K562 (cell line): Measurements from ENCODE around the gene PFKP. TPM values are rescaled to one million over a fixed set of nuclear protein-coding genes. Genes with fewer than 3 reads are reported as not detected.

Source experiments
- DNMT1 ChIP-seq: fragments of 450-650 bp; IDR thresholded peaks from 2 replicates; pipeline ENCODE4 v1.6.1; 2016; ENCODE audit warnings: antibody characterized with exemption, mild to moderate bottlenecking
- ELF1 ChIP-seq: fragments of 200-800 bp; sonication (Bioruptor generic); IDR thresholded peaks from 2 replicates; pipeline ENCODE4 v1.6.1; 2016; ENCODE audit warnings: missing genetic modification characterization, missing compliant biosample characterization
- FIP1L1 ChIP-seq: fragments of 200-400 bp; formaldehyde crosslinking; IDR thresholded peaks from 2 replicates; pipeline ENCODE4 v1.6.1; 2018; ENCODE audit warnings: mild to moderate bottlenecking, low read depth, low read length; ENCODE audit not compliant: poor library complexity, severe bottlenecking
- KDM4B ChIP-seq, 2 experiments: fragments of 450-650 bp in 1 of 2; sonication (generic) in 1 of 2; IDR thresholded peaks; 2 replicates each; pipeline ENCODE4 v1.6.1; 2016 to 2017; ENCODE audit warnings: borderline replicate concordance in 2 of 2, antibody characterized with exemption in 1 of 2, low read depth in 1 of 2, mild to moderate bottlenecking in 1 of 2
- KDM5B ChIP-seq: fragments of 200-600 bp; sonication (generic); IDR thresholded peaks from 2 replicates; pipeline ENCODE4 v1.6.1; 2012; ENCODE audit warnings: low read depth, mild to moderate bottlenecking, moderate library complexity, low read length, control low read depth, inconsistent platforms; ENCODE audit not compliant: insufficient replicate concordance
- MYC ChIP-seq, 2 experiments: fragments of 250-450 bp in 1 of 2; sonication (Bioruptor Pico) in 1 of 2; IDR thresholded peaks; 2 replicates each; pipeline versions ENCODE4 v1.5.1 to v1.6.1; 2012 to 2021; ENCODE audit warnings: low read depth in 2 of 2, borderline replicate concordance in 1 of 2, improper control_type of control experiment in 1 of 2, low read length in 1 of 2, mild to moderate bottlenecking in 1 of 2, moderate library complexity in 1 of 2
- POLR2G ChIP-seq: fragments of 200-400 bp; formaldehyde crosslinking; IDR thresholded peaks from 2 replicates; pipeline ENCODE4 v1.6.1; 2017; ENCODE audit warnings: low read depth, mild to moderate bottlenecking, antibody characterized with exemption, low read length, moderate library complexity
- RBBP5 ChIP-seq: fragments of 200-600 bp; sonication (generic); IDR thresholded peaks from 2 replicates; pipeline ENCODE4 v1.6.1; 2012; ENCODE audit warnings: borderline replicate concordance, mild to moderate bottlenecking, low read length, control low read depth, inconsistent platforms; ENCODE audit not compliant: insufficient read depth, poor library complexity, severe bottlenecking
- RBM25 ChIP-seq: fragments of 200-400 bp; formaldehyde crosslinking; IDR thresholded peaks from 2 replicates; pipeline ENCODE4 v1.6.1; 2018; ENCODE audit warnings: low read length, low read depth, moderate library complexity; ENCODE audit not compliant: severe bottlenecking
- STAT5A ChIP-seq: IDR thresholded peaks from 2 replicates; pipeline ENCODE4 v1.6.1; 2012; ENCODE audit warnings: low read length, inconsistent platforms, borderline replicate concordance
- ZEB2 ChIP-seq: fragments of 450-650 bp; IDR thresholded peaks from 2 replicates; pipeline ENCODE4 v1.6.1; 2016
- ZNF354B ChIP-seq: fragments of 250-450 bp; sonication (Bioruptor Pico); IDR thresholded peaks from 2 replicates; pipeline ENCODE4 v1.4.0; 2020
- ZNF830 ChIP-seq: fragments of 250-450 bp; sonication (Bioruptor Pico); IDR thresholded peaks from 2 replicates; pipeline ENCODE4 v1.5.0; 2021; ENCODE audit warnings: mild to moderate bottlenecking
- polyA plus RNA-seq, 8 experiments: library from polyadenylated mRNA; depleted of rRNA in 4 of 8; stranded (reverse) in 5 of 8; unstranded in 3 of 8; fragments of >200 nt; fragmentation: Nextera tagmentation in 2 of 8; fragmentation: Illumina TruSeq in 1 of 8; extraction: Ambion mirVana in 2 of 8; extraction: Trizol in 1 of 8; gene quantifications; 2 replicates each; pipeline versions ENCODE4 v1.2.1 to v1.2.3, GENCODE V29; 2011 to 2014; ENCODE audit warnings: inconsistent platforms in 1 of 8, missing spikeins in 1 of 8
- total RNA-seq, 7 experiments: library from RNA; depleted of rRNA in 6 of 7; stranded (reverse); fragments of >200 nt in 6 of 7; fragmentation: Illumina TruSeq in 2 of 7; extraction: Trizol in 2 of 7; gene quantifications; 2 replicates each; pipeline versions ENCODE4 v1.2.1 to v1.2.3, GENCODE V29; 2011 to 2021; ENCODE audit warnings: low replicate concordance in 1 of 7
- TF ChIP-seq, protein P1 (sequence below): sonication (generic); formaldehyde crosslinking; IDR thresholded peaks from 2 replicates; pipeline ENCODE4 v1.8.0; 2022; ENCODE audit warnings: mild to moderate bottlenecking, missing genetic modification reagents
- TF ChIP-seq, protein P2 (sequence below): fragments of 200-600 bp; sonication (generic); IDR thresholded peaks from one replicate; pipeline ENCODE4 v1.6.1; 2012; ENCODE audit warnings: mild to moderate bottlenecking, low read depth, low read length, inconsistent platforms

PFKP gene
- total and polyA plus RNA-seq, 9 of the 15 experiments (the other 6 are each of a cell fraction or from before 2014, with no cell fraction given): 23.5 to 116 (median 62.1) TPM

- TF ChIP-seq RBM25 (no peak), STAT5A (no peak), FIP1L1 (peak; percentile 37), ZEB2 (peak; percentile 58; the same call in 1 of the 2 replicates), KDM4B (IDR thresholded peaks at IDR 0.05; ENCODE audit: borderline replicate concordance in 2 of 2, low read depth in 1 of 2) (0 out of 4 replicates have a peak, but pooled peaks of 1 of the 2 experiments have one; percentile 37), POLR2G (peak; percentile 88), KDM5B (peak; percentile 47), ZNF354B (no peak), ZNF830 (CRISPR knock-in tag) (no peak), DNMT1 (no peak), MYC (IDR thresholded peaks at IDR 0.05; ENCODE audit: low read depth, low read length) (0 out of 2 replicates have a peak, but pooled peaks have one; percentile 25), MYC (CRISPR knock-in tag; IDR thresholded peaks at IDR 0.05; ENCODE audit: borderline replicate concordance, low read depth) (no peak), RBBP5 (peak; percentile 17), ELF1 (tag) (0 out of 2 replicates have a peak, but pooled peaks have one; percentile 31)
- TF ChIP-seq, protein P1, sequence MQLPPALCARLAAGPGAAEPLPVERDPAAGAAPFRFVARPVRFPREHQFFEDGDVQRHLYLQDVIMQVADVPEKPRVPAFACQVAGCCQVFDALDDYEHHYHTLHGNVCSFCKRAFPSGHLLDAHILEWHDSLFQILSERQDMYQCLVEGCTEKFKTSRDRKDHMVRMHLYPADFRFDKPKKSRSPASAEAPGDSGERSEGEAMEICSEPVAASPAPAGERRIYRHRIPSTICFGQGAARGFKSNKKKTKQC (CRISPR knock-in tag): peak; percentile 54; the same call in 1 of the 2 replicates
- TF ChIP-seq, protein P2, sequence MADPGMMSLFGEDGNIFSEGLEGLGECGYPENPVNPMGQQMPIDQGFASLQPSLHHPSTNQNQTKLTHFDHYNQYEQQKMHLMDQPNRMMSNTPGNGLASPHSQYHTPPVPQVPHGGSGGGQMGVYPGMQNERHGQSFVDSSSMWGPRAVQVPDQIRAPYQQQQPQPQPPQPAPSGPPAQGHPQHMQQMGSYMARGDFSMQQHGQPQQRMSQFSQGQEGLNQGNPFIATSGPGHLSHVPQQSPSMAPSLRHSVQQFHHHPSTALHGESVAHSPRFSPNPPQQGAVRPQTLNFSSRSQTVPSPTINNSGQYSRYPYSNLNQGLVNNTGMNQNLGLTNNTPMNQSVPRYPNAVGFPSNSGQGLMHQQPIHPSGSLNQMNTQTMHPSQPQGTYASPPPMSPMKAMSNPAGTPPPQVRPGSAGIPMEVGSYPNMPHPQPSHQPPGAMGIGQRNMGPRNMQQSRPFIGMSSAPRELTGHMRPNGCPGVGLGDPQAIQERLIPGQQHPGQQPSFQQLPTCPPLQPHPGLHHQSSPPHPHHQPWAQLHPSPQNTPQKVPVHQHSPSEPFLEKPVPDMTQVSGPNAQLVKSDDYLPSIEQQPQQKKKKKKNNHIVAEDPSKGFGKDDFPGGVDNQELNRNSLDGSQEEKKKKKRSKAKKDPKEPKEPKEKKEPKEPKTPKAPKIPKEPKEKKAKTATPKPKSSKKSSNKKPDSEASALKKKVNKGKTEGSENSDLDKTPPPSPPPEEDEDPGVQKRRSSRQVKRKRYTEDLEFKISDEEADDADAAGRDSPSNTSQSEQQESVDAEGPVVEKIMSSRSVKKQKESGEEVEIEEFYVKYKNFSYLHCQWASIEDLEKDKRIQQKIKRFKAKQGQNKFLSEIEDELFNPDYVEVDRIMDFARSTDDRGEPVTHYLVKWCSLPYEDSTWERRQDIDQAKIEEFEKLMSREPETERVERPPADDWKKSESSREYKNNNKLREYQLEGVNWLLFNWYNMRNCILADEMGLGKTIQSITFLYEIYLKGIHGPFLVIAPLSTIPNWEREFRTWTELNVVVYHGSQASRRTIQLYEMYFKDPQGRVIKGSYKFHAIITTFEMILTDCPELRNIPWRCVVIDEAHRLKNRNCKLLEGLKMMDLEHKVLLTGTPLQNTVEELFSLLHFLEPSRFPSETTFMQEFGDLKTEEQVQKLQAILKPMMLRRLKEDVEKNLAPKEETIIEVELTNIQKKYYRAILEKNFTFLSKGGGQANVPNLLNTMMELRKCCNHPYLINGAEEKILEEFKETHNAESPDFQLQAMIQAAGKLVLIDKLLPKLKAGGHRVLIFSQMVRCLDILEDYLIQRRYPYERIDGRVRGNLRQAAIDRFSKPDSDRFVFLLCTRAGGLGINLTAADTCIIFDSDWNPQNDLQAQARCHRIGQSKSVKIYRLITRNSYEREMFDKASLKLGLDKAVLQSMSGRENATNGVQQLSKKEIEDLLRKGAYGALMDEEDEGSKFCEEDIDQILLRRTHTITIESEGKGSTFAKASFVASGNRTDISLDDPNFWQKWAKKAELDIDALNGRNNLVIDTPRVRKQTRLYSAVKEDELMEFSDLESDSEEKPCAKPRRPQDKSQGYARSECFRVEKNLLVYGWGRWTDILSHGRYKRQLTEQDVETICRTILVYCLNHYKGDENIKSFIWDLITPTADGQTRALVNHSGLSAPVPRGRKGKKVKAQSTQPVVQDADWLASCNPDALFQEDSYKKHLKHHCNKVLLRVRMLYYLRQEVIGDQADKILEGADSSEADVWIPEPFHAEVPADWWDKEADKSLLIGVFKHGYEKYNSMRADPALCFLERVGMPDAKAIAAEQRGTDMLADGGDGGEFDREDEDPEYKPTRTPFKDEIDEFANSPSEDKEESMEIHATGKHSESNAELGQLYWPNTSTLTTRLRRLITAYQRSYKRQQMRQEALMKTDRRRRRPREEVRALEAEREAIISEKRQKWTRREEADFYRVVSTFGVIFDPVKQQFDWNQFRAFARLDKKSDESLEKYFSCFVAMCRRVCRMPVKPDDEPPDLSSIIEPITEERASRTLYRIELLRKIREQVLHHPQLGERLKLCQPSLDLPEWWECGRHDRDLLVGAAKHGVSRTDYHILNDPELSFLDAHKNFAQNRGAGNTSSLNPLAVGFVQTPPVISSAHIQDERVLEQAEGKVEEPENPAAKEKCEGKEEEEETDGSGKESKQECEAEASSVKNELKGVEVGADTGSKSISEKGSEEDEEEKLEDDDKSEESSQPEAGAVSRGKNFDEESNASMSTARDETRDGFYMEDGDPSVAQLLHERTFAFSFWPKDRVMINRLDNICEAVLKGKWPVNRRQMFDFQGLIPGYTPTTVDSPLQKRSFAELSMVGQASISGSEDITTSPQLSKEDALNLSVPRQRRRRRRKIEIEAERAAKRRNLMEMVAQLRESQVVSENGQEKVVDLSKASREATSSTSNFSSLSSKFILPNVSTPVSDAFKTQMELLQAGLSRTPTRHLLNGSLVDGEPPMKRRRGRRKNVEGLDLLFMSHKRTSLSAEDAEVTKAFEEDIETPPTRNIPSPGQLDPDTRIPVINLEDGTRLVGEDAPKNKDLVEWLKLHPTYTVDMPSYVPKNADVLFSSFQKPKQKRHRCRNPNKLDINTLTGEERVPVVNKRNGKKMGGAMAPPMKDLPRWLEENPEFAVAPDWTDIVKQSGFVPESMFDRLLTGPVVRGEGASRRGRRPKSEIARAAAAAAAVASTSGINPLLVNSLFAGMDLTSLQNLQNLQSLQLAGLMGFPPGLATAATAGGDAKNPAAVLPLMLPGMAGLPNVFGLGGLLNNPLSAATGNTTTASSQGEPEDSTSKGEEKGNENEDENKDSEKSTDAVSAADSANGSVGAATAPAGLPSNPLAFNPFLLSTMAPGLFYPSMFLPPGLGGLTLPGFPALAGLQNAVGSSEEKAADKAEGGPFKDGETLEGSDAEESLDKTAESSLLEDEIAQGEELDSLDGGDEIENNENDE: no peak
These were observed at the start of gene PFKP (continued) for GRCh38 chr10:3067118-3067858.
